HEK293 (cell line): Measurements from ENCODE around the gene RASSF8.

Experiments used
- CTCF ChIP-seq: fragments of 450-650 bp; formaldehyde crosslinking; IDR thresholded peaks from 2 replicates; pipeline ENCODE4 v1.5.1; 2016; ENCODE audit warnings: missing biosample characterization, missing genetic modification characterization
- HOXA7 ChIP-seq: sonication (generic); formaldehyde crosslinking; IDR thresholded peaks from 2 replicates; pipeline ENCODE4 v1.8.1; 2022; ENCODE audit warnings: missing genetic modification reagents, borderline replicate concordance
- REST ChIP-seq: fragments of 450-650 bp; formaldehyde crosslinking; IDR thresholded peaks from 2 replicates; pipeline ENCODE4 v1.5.1; 2016; ENCODE audit warnings: missing biosample characterization, missing genetic modification characterization
- TCF7L2 ChIP-seq: IDR thresholded peaks from 2 replicates; pipeline ENCODE4 v1.6.1; 2011; ENCODE audit warnings: low read depth, mild to moderate bottlenecking, inconsistent platforms, low read length, moderate library complexity, borderline replicate concordance
- ZNF146 ChIP-seq: fragments of 450-650 bp; formaldehyde crosslinking; IDR thresholded peaks from 2 replicates; pipeline ENCODE4 v1.5.1; 2016; ENCODE audit warnings: missing biosample characterization, missing genetic modification characterization
- ZNF274 ChIP-seq, 2 experiments: fragments of 200-500 bp in 1 of 2; fragments of 450-650 bp in 1 of 2; sonication (Bioruptor generic) in 1 of 2; formaldehyde crosslinking in 1 of 2; IDR thresholded peaks; 2 replicates each; pipeline versions ENCODE4 v1.5.1 to v1.6.1; 2014 to 2016; ENCODE audit warnings: borderline replicate concordance in 1 of 2, inconsistent platforms in 1 of 2, low read length in 1 of 2, missing biosample characterization in 1 of 2, missing genetic modification characterization in 1 of 2
- ZNF292 ChIP-seq: fragments of 450-650 bp; formaldehyde crosslinking; IDR thresholded peaks from 2 replicates; pipeline ENCODE4 v1.5.1; 2016; ENCODE audit warnings: low read depth, missing biosample characterization, missing genetic modification characterization, borderline replicate concordance
- ZNF433 ChIP-seq: fragments of 450-650 bp; formaldehyde crosslinking; IDR thresholded peaks from 2 replicates; pipeline ENCODE4 v1.5.1; 2016; ENCODE audit warnings: missing biosample characterization, missing genetic modification characterization, low read depth
- ZNF670 ChIP-seq: fragments of 450-650 bp; formaldehyde crosslinking; IDR thresholded peaks from 2 replicates; pipeline ENCODE4 v1.5.1; 2016; ENCODE audit warnings: missing biosample characterization, missing genetic modification characterization, low read depth

- no peak for TF ChIP-seq CTCF (tag by site-specific recombination)
- TF ChIP-seq REST (tag by site-specific recombination): no peak
- no peak for TF ChIP-seq TCF7L2
- TF ChIP-seq ZNF274 (IDR thresholded peaks at IDR 0.05; ENCODE audit: low read length): no peak
- no peak for TF ChIP-seq ZNF274 (tag by site-specific recombination; IDR thresholded peaks at IDR 0.05; ENCODE audit: borderline replicate concordance)
- no peak for TF ChIP-seq ZNF146 (tag by site-specific recombination)
- no peak for TF ChIP-seq ZNF670 (tag by site-specific recombination)
- TF ChIP-seq HOXA7 (CRISPR knock-in tag): no peak
- no peak for TF ChIP-seq ZNF292 (tag by site-specific recombination)
- TF ChIP-seq ZNF433 (tag by site-specific recombination): no peak
Measured at GRCh38 chr12:26113181-26113654, 154.7 kb downstream of the RASSF8 start.
